GM21360 (cell line): Measurements from ENCODE around the gene MFN1.

Experiments used
- ATAC-seq: cut with Tn5 transposase; IDR thresholded peaks from one replicate; pipeline ENCODE4 v1.9.1; 2021; ENCODE audit warnings: mild to moderate bottlenecking, moderate library complexity; ENCODE audit not compliant: unreplicated experiment

The MFN1 gene

GRCh38 chr3:179428876-179429548, 81.5 kb downstream of the MFN1 start:
- ATAC-seq, result no peak

- ATAC-seq, result no peak
Observed at GRCh38 chr3:179430277-179430870, 82.9 kb downstream of the MFN1 start.

GRCh38 chr3:179432021-179432420, 84.5 kb downstream of the MFN1 start:
- ATAC-seq, result peak; percentile 75

- ATAC-seq, result peak; percentile 7
Observed at GRCh38 chr3:179432451-179432850, 84.9 kb downstream of the MFN1 start.

- no peak for ATAC-seq
Observed at GRCh38 chr3:179436517-179436916, 89.0 kb downstream of the MFN1 start.

GRCh38 chr3:179438841-179439240, 91.3 kb downstream of the MFN1 start:
- ATAC-seq, result peak; percentile 90
